Measurements from ENCODE around the gene ERC2. TPM values are rescaled to one million over a fixed set of nuclear protein-coding genes. Genes with fewer than 3 reads are reported as not detected.

Gene ERC2
- total RNA-seq, 3 donors from 2014 or later (not counting 1 experiment from before 2014, with no cell fraction given), result not detected

GRCh38 chr3:55562700-55563099, 905.6 kb downstream of the ERC2 start:
- DNase-seq (no peak), ATAC-seq (no peak)
- Histone ChIP-seq H3K9me3 (ENCODE audit: control insufficient read depth, insufficient read depth, low read length) (no peaks in the 10 kb centered on the region), H3K4me3 (ENCODE audit: low read length) (no peak overlapping the region), H3K36me3 (ENCODE audit: control insufficient read depth, insufficient read depth, low read length) (no peaks in the 10 kb centered on the region), H3K4me1 (ENCODE audit: control insufficient read depth, insufficient read depth, low read length) (no peaks in the 10 kb centered on the region), H3K27me3 (ENCODE audit: control insufficient read depth, insufficient read depth, low read length) (no peaks in the 10 kb centered on the region), H3K27ac (ENCODE audit: low read length) (no peak overlapping the region)
- no peaks in the 10 kb centered on the region for H3K27me3 Mint-ChIP-seq (ENCODE audit: low read depth in 2 of 2)
- TF ChIP-seq, protein P1, sequence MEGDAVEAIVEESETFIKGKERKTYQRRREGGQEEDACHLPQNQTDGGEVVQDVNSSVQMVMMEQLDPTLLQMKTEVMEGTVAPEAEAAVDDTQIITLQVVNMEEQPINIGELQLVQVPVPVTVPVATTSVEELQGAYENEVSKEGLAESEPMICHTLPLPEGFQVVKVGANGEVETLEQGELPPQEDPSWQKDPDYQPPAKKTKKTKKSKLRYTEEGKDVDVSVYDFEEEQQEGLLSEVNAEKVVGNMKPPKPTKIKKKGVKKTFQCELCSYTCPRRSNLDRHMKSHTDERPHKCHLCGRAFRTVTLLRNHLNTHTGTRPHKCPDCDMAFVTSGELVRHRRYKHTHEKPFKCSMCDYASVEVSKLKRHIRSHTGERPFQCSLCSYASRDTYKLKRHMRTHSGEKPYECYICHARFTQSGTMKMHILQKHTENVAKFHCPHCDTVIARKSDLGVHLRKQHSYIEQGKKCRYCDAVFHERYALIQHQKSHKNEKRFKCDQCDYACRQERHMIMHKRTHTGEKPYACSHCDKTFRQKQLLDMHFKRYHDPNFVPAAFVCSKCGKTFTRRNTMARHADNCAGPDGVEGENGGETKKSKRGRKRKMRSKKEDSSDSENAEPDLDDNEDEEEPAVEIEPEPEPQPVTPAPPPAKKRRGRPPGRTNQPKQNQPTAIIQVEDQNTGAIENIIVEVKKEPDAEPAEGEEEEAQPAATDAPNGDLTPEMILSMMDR (IDR thresholded peaks at IDR 0.05), result no peak
- H3K36me3 Mint-ChIP-seq, result no peaks in the 10 kb centered on the region
- 100% methylated on average over 1 of the region's 1 CpG for WGBS (ENCODE audit: insufficient coverage)
- intact Hi-C loops (cut with micrococcal nuclease), result no loop called here
- H3K4me3 Mint-ChIP-seq, result no peak overlapping the region
- H3K4me1 Mint-ChIP-seq, result no peaks in the 10 kb centered on the region
- peaks cover 0 to 3% of the 10 kb centered on the region in 2 donors for H3K9me3 Mint-ChIP-seq
- H3K27ac Mint-ChIP-seq, result no peak overlapping the region

DNA sequence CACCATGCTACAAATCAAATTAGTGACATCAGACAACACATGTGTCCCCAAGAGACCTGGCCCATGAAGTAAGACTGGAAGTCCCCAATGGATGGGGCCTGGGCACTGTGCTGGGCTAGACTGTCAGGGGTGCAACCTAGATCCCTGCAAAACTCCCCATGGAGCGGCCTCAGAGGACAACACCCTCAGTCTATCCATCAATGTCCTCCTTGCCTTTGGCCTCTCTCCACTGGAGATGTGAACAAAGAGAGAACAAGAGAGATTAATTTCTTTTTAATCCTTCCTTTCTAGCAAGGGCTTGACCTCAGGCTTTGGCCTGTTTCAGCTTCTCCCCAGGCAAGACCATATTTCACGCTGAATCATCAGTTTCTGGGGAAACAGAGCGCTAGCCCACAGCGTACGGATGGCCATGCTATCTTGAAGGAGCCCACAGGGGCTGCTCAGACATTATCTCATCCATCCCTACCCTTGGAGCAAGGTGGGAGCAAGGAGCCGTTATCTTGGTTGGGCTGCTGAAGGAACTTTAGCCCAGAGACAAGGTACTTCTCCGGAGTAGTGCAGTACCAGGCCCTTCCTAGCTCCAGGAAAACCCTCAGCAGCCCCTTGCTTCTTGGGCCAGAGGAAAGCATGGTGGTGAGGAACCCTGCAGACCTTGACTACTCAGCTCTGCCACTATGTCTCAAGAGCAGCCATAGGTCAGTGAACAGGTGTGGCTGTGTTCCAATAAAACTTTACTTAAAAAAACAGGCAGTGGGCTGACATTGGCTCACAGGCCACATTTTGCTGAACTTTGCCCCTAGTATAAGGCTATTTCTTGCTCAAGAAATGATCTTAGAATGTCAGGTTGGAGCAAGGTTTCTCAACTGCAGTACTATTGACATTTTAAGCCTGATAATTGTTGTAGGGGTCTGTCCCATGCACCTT, 908.5 kb downstream of the ERC2 start:
- H3K27me3 Mint-ChIP-seq (ENCODE audit: low read depth in 2 of 2), result peaks cover 0 to 2% of the 10 kb centered on the region in 2 donors
- H3K4me1 Mint-ChIP-seq, result no peaks in the 10 kb centered on the region
- H3K27ac Mint-ChIP-seq, result no peak overlapping the region
- no peaks in the 10 kb centered on the region for H3K4me1 ChIP-seq (ENCODE audit: control insufficient read depth, insufficient read depth, low read length)
- no peak overlapping the region for H3K27ac ChIP-seq (ENCODE audit: low read length)
- intact Hi-C loops (cut with micrococcal nuclease), result no loop called here
- H3K9me3 Mint-ChIP-seq, result peaks cover 2 to 9% of the 10 kb centered on the region in 2 donors
- 96% methylated on average over 7 of the region's 7 CpGs for WGBS (ENCODE audit: insufficient coverage)
- TF ChIP-seq, protein P1 (IDR thresholded peaks at IDR 0.05), result no peak
- H3K36me3 ChIP-seq (ENCODE audit: control insufficient read depth, insufficient read depth, low read length), result no peaks in the 10 kb centered on the region
- no peak overlapping the region for H3K4me3 Mint-ChIP-seq
- DNase-seq, result no peak
- no peak overlapping the region for H3K4me3 ChIP-seq (ENCODE audit: low read length)
- H3K36me3 Mint-ChIP-seq, result peaks cover 5% of the 10 kb centered on the region
- H3K9me3 ChIP-seq (ENCODE audit: control insufficient read depth, insufficient read depth, low read length), result no peaks in the 10 kb centered on the region
- no peaks in the 10 kb centered on the region for H3K27me3 ChIP-seq (ENCODE audit: control insufficient read depth, insufficient read depth, low read length)
- no peak for ATAC-seq

DNA sequence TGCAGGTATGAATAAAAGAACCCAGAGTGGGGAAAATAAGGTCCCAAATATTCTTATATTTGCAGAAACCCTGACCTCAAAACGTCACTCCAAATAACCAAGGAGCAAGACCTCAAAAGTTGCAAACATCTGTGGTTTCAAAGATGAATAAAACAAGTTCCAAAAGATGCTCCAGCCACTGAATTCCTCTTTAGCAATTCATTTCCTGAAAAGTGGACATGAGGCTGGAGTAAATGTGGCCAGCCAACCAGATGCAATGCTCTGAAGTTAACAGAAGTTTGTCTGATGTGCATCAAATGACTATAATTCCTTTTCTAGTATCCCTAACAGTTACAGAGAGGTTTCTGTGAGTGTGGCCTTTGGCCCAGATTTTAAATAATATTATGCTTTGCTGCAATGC, 910.0 kb downstream of the ERC2 start:
- H3K4me3 Mint-ChIP-seq, result no peak overlapping the region
- TF ChIP-seq, protein P1 (IDR thresholded peaks at IDR 0.05), result no peak
- Histone ChIP-seq H3K36me3 (ENCODE audit: control insufficient read depth, insufficient read depth, low read length) (no peaks in the 10 kb centered on the region), H3K4me3 (ENCODE audit: low read length) (no peak overlapping the region), H3K4me1 (ENCODE audit: control insufficient read depth, insufficient read depth, low read length) (no peaks in the 10 kb centered on the region), H3K27me3 (ENCODE audit: control insufficient read depth, insufficient read depth, low read length) (no peaks in the 10 kb centered on the region), H3K9me3 (ENCODE audit: control insufficient read depth, insufficient read depth, low read length) (no peaks in the 10 kb centered on the region), H3K27ac (ENCODE audit: low read length) (no peak overlapping the region)
- DNase-seq (no peak), ATAC-seq (no peak)
- peaks cover 2 to 6% of the 10 kb centered on the region in 2 donors for H3K9me3 Mint-ChIP-seq
- intact Hi-C loops (cut with micrococcal nuclease), result no loop called here
- peaks cover 0 to 2% of the 10 kb centered on the region in 2 donors for H3K27me3 Mint-ChIP-seq (ENCODE audit: low read depth in 2 of 2)
- WGBS (ENCODE audit: insufficient coverage), result 100% methylated on average over 1 of the region's 1 CpG
- no peak overlapping the region for H3K27ac Mint-ChIP-seq
- no peaks in the 10 kb centered on the region for H3K4me1 Mint-ChIP-seq
- H3K36me3 Mint-ChIP-seq, result peaks cover 5% of the 10 kb centered on the region

All from natural killer cell (primary cell).